T1000 (cell line): ENCODE data around the gene HIPK1.

ENCODE experiments used
- DNase-seq: peaks from one replicate; lab custom pipeline; 2025; ENCODE audit warnings: mixed read lengths; lab: John Stamatoyannopoulos, UW

The HIPK1 gene

DNA sequence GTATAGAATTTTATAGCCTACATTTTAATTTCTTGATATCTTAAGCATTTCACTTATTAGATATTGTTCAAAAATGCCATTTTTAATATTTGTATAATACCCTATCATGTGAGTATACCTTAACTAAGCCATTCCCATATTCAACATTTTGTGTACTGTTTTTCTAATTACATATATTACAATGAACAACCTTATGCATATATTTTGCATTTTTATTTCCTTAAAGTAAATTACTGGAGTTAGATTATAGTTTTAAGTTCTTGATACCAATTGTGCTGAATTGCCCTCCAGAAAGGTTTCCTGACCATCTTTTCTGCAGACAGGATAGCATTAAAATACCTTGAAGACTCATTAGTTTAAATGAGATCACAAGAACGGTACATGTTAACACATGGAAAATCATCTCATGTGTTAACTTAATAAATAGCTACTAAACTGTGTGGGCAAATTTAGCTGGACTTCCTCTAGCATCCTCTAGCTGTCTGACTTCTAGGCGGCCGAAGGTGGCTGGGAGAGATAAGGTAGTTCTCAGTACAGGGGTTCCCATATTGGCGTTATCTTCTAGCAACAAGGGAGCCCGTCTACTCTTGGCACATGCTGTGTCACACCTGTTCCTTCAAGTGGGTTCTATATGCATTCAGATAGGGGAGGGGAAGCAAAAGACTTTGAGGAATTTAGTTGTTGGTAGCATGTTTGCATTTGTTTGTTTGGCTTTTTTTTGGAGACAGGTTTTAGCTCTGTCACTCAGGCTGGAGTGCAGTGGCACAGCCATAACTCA, 15.0 kb upstream of the HIPK1 start:
- no peak for DNase-seq

DNA sequence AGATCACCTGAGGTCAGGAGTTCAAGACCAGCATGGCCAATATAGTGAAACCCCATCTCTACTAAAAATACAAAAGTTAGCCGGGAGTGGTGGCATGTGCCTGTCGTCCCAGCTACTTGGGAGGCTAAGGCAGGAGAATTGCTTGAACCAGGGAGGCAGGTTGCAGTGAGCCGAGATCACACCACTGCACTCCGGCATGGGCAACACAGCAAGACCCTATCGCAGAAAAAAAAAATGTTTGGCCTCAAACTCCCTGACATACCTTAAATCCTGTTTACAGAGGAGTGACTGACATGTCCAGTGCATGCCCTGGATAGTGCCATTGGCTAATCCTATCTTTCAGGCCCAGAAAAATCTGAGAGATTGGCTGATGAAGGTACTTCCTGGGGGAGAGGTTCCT, 12.2 kb upstream of the HIPK1 start:
- no peak for DNase-seq

DNA sequence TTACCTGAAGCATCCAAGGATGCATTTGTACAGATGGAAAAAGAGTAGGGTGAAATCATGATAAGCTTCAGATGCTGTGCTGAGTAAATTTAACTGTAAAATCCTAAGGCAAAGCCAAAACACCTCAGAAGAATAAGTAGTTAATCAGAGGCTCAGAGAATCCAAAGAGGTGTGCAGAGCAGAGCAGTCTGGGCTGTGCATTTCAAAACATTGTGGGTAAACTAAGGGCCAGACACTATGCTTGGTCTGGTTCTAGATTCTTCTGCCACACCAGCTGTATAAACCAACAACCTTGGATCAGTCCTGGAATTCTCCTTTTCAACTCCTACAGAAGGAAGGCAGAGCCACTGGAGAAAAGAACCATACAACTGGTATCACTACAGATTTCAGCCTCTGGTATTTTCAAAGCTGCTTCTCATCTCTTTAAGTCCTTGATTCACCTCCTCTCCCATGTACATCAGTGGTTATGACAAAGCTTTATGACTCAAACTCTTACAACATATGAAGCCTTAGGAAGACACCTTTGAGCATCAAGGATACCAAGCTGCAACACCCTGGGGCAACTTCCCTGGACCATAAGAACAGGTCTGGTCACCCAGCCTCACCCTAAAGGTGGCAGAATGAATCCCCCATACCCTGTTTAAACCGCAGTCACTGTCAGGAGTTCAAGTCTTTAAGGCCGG, 11.6 kb upstream of the HIPK1 start:
- no peak for DNase-seq

DNA sequence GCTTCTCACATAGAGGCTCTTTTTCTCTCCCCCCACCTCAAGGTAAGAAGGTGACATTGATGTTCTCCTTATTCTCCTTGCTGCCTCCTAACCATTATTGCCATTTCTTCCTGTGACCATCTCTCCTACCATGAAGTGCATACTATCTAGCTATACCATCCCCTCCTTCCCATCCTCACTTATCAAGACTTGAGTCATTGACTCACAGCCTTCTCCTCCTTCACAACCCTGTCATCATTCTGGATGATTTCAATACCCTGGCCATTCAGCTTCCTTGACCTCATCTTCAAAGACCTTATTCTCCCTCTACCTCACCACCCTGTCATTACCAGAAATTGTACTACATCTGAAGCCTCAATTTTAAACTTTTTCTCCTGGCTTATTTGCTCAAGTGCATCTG, 10.9 kb upstream of the HIPK1 start:
- no peak for DNase-seq

DNA sequence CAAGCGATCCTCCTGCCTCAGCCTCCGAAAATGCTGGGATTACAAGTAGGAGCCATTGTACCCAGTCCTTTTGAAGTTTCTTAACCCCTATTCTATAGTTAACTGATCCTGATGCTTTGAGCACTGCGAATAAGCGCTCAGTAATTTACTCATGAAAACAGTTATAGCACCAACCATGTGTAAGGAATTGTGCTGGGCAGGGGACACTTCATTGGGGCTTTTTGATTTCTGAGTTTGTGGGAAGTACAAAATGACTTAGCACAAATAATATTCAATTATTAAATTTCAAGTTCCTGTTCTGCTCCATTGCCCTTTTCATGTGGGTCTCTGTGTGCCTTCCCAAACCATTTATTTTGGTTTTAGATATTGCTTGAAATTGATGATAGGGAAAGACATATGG, 6.2 kb upstream of the HIPK1 start:
- no peak for DNase-seq

DNA sequence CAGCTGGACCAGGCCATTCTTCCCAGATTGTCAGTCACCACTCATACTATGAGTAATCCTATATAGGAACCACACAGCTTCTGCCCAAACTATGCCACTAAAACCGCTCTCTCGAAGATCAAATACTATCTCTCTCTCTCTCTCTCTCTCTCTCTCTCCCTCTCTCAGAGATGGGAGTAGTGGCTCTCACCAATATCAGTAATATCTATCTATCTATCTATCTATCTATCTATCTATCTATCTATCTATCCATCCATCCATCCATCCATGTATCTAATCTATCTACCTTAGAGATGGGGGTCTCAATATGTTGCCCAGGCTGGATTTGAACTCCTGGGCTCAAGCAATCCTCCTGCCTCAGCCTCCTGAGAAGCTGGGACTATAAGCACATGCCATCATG, 4.7 kb upstream of the HIPK1 start:
- no peak for DNase-seq

DNA sequence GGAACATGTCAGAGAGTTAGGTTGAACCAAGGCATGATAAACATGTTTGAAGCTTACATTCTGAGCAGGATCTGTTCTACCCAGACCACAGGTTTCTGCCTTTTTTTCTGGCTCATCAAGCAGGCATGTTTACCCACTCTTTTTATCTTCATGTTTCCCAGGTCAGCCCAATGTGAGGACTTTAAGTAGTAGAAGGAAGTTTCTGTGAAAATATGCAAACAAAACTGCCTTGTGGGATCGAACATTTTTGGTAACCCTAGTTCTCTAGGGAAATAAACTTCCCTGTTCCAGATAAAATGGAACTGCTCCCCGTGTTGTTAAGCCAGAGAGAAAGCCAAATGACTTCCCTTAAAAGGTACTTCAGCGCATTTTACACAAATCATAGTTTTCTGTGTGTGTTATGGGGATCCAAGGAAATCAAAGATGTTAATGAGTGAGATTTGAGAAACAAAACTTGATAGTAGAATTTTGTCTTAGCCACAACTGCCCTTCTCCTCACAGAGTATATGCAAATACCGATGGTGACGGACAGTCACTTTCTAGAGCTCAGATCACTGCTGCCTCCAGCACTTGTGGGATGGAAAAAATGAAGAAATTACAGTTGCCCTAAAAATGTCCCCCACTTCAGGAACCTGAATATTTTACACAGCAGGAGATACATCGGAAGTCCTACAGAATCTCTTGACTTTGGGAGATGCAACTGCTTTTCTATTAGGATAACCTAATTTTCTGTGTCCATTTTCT, 765 bp upstream of the HIPK1 start:
- no peak for DNase-seq

DNA sequence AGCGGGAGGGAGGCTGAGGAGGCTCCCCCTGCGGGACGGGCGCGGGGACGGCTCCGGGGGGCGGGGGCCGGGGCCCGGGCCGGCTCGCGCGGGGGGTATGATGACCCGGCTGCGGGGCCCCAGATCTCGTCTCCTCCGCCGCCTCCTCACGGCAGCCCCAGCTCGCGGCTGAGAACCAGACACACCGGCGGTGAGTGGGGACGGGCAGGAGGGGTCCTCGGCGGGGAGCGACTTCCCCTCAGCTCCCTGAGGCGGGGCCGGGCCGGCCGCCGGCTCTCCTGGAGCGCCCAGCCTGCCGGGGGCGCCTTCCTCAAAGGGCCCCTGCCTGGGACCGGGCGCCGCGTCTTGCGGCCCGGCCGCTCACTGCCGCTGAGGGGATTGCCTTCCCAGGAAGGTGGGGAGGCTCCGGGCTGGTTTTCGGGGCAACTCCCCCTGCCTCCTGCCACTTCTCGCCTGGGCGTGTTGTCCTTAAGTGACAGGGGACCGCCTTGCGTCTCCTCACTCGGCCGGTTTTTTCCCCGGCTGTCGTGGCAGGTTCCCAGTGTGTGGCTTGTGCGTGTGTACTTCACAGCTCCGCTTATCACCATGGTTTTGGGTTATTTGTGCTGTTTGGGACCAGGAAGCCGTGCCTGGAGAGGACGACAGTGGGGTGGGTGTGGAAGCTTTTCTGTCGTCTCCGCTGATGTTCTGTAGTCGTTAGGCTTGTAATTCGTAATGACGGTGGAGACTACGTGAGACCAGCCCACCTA, 800 bp downstream of the HIPK1 start:
- DNase-seq = no peak

DNA sequence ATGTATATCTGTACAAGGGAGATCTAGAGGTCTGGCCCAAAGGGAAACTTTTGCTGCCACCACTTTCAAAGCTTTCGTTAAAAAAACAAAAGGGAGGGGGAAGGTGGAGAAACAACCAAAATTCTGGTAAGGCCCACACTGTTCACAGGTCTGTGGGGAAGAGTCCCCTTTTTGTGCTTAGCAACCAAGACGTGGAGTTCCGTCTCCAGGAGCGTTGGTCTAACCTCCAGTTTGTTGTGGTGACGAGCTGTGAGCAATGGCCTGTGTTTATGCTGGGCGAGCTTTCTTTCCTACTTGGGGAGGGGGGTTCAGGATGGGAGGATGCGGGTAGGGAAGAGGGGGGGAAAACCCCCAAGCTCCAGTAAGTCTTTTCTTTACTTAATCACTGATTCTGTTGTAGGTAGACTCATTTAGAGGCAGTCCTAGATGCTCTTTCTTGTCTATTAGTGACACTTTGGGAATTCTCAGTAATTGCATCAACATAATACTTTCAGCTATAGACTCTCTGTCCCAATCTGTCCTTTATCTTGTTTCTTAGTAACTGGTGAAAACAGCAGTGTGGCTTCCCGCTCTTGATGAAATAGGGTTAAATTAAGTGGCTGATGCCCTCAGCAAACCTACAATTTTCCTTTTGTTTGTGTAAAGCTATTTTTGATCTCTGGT, 1.5 kb downstream of the HIPK1 start:
- DNase-seq = no peak

DNA sequence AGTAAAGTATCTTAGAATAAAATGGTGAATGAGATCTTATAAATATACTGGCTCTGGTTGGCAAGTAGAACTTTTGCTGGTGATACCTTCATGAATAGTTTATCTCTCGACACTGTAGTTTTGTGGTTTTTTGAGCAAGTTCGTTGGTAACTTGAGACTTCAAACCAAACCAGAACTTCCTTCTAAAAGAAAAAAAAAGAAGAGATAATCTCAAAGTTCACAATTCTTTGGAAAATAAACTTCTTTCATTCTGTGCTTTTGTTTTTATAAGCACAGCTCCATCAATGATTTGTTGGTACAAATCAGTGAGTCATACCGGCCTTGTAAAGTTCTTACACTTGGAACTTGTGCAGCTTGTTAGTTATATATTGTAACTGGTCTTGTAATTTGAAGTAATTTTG, 2.3 kb downstream of the HIPK1 start:
- no peak for DNase-seq

DNA sequence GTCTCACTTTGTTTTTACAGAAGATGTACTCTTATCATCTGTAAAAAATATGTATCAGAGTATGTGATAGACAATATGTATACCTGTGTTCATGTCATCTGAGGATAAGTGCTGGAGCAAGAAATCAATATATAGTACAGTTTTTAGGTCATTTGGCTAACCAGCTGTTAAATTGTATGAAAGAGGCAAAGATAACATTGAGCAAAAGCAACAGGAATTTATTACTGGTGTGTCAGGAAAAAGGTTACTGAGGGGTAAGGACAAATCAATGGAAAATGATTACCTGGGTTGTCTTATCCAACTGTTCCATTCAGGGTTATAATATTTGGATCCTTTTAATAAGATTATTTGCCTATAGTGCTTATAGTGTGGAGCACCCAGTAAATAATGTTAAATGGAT, 4.9 kb downstream of the HIPK1 start:
- DNase-seq = no peak

DNA sequence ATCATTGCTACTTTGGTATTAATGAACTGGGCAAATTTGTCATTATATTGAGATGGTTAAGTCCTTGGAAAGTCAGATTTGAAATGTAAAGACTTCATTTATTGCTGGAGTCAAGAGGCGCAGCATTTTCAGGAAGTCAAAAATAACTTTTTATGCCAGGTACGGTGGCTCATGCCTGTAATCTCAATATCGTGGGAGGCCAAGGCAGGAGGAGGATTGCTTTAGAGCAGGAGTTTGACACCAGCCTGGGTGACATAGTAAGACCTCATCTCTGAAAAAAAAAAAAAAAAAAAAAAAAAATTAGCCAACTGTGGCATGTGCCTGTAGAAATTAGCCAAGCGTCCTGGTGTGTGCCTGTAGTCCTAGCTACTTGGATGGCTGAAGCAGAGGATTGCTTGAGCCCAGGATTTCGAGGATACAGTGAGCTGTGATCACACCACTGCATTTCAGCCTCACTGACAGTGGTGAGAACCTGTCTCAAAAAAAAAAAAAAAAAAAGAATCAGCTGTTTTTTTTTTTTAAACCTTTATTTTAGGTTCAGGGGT, 5.5 kb downstream of the HIPK1 start:
- DNase-seq = no peak

DNA sequence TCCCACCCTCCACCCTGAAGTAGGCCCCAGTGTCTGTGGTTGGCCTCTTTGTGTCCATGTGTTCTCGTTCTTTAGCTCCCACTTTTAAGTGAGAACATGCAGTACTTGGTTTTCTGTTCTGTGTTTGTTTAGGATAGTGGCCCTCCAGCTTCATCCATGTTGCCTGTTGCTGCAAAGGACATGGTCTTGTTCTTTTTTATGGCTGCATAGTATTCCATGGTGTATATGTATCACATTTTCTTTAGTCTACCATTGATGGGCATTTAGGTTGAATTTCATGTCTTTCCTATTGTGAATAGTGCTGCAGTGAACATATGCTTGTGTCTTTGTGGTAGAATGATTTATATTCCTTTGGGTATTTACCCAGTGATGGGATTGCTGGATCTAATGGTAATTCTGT, 6.1 kb downstream of the HIPK1 start:
- DNase-seq = no peak

DNA sequence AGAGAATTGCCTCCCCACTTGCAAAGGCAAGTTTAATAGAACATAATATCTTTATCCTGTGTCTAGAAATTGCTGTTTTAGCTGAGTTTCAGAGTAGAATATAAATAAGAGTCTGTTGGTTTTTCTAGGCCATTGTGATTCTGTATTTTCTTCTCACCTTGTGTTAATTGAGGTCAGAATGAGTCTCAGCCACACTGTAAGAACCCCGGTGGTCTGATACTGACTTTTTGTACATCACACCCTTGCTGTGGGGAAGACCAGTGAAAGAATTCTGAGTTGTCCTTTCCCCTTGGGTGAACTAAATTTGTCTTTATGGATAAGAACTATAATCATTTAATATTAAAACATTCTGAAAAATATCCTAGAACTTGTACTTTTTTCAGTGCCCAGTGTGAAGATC, 6.8 kb downstream of the HIPK1 start:
- DNase-seq = no peak

DNA sequence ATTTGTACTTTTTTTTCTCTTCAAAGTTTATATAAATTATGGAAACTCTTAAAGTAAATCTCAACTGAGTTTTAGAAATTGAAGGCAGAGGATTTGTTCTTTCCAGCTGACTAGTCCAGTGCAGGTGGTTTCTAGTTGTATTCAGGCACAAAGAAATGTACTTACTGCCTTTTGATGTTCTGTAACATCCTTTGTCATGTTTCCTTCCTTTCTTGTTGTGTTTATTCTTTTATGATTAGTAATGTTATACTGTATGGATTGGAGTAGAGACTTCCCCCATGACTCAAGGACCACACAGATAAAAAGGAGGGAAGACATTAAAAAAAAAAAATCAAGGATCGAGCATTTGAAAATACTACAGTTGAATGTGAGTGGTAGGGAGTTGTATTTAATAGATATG, 8.0 kb downstream of the HIPK1 start:
- no peak for DNase-seq

DNA sequence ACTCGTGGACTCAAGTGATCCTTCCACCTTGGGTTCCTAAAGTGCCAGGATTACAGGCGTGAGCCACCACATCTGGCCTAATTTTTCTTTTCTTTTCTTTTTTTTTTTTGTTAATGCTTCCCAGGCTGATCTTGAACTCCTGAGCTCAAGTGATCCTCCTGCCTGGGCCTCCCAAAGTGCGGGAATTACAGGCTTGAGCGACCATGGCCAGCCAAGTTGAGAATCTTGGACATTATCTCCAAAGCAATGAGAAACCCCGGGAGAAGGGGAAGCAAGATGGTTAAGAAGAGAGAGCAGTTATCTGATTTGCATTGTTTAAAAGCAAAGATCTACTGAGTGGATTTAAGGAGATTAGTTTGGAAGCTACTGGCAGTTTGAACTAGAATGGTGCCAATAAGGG, 9.1 kb downstream of the HIPK1 start:
- DNase-seq = no peak

DNA sequence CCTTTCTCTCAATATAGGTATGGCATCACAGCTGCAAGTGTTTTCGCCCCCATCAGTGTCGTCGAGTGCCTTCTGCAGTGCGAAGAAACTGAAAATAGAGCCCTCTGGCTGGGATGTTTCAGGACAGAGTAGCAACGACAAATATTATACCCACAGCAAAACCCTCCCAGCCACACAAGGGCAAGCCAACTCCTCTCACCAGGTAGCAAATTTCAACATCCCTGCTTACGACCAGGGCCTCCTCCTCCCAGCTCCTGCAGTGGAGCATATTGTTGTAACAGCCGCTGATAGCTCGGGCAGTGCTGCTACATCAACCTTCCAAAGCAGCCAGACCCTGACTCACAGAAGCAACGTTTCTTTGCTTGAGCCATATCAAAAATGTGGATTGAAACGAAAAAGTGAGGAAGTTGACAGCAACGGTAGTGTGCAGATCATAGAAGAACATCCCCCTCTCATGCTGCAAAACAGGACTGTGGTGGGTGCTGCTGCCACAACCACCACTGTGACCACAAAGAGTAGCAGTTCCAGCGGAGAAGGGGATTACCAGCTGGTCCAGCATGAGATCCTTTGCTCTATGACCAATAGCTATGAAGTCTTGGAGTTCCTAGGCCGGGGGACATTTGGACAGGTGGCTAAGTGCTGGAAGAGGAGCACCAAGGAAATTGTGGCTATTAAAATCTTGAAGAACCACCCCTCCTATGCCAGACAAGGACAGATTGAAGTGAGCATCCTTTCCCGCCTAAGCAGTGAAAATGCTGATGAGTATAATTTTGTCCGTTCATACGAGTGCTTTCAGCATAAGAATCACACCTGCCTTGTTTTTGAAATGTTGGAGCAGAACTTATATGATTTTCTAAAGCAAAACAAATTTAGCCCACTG, 11.5 kb downstream of the HIPK1 start:
- no peak for DNase-seq

DNA sequence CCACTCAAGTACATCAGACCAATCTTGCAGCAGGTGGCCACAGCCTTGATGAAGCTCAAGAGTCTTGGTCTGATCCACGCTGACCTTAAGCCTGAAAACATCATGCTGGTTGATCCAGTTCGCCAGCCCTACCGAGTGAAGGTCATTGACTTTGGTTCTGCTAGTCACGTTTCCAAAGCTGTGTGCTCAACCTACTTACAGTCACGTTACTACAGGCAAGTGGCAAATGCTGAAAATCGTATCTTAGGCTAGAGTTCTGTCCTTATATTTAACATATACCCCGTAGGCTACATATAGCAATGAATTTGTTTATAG, 12.1 kb downstream of the HIPK1 start:
- no peak for DNase-seq

DNA sequence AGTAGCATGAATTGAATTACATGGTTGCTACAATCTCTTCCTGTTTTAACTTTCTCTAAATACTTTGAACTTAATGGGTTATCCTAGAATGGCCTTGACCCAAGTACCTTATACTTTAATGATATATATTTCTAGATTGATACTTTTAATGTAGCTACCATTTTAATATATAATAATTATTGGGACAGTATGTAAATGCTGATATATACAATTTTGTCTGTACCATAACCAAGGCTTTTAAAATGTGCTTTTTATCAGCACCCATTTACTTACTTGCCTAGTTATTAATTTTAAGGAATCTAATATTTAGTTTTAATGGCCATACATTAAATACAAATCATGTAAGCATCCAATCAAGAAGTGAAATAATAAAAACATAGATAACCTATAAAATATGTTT, 13.4 kb downstream of the HIPK1 start:
- no peak for DNase-seq

DNA sequence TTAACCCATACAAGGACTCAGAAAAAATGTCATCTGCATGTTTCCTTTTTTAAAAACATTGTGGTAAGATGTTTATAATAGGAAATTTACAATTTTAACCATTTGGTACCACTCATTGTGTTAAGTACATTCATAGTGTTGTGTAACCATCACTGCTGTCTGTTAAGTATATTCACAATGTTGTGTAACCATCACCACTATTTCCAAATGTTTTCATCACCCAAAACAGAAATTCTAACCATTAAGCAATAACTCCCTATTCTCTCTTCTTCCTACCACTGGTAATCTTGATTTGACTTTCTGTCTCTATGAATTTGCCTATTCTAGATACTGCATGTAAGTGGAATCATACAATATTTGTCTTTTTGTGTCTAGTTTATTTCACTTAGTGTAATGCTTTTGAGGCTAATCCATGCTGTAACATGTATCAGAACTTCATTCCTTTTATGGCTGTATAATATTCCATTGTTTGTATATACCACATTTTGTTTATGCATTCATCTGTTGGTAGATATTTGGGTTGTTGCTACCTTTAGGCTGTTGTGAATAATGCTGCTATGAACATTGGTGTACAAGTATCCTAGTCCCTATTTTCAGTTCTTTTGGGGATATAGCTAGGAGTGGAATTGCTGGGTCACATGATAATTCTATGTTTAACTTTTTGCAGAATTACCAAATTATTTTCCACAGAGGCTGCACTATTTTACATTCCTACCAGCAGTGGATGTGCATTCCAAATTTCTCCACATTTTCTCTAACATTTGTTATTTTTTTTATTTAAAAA, 14.1 kb downstream of the HIPK1 start:
- DNase-seq = no peak
